GM20000 (cell line): ENCODE results near the gene SFTA2.
A peak's percentile ranks its signal among the peaks of the same experiment; 100 is the strongest.

Experiments
- DNase-seq: peaks from one replicate; pipeline ENCODE4 v3.0.0; 2012; ENCODE audit warnings: low spot score
- CTCF ChIP-seq: IDR thresholded peaks from 2 replicates; pipeline ENCODE4 v1.5.1; 2012; ENCODE audit warnings: mild to moderate bottlenecking, control low read depth; ENCODE audit errors: extremely low read depth, missing control alignments

Gene SFTA2

GRCh38 chr6:30955367-30956042, 23.5 kb upstream of the SFTA2 start:
- TF ChIP-seq CTCF = no peak
- DNase-seq = peak; percentile 80

DNA sequence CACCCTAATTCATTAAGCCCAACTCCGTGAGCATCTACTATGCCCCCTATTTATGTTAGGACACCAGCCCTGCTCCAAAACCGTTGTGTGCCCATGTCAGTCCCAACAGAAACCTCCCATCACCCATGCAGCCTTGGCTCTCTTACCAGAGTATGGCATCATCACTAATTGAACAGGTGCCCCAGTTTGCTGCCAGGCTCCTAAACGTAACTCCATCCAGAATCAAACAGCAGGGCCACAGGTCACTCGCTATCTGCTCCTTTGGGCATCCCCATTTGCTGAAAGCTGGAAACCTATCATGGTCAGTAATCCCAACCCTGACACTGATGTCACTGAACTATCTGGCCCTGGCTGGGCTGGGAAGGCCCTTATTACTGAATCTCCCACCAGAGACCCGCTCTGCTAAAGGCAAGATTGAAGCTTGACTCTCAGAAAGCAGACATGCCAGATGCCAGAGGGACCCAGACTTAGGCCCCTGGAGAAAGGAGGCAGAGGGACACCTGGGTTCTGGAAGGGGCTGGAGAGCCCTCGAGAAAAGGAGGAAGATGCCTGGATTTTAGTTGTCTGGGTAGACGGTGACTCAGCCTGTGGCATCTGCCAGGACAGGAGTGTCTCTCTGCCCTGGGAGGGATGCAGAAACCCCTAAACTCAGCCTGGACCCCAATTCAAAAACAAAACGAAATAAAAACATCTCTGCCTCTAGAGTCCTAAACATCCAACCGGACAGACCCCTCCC, 22.8 kb upstream of the SFTA2 start:
- no peak for DNase-seq
- TF ChIP-seq CTCF = no peak

- DNase-seq = peak; percentile 38
- no peak for TF ChIP-seq CTCF
These were observed 20.0 kb upstream of the SFTA2 start for GRCh38 chr6:30951907-30952469.

- no peak for DNase-seq
- no peak for TF ChIP-seq CTCF
These were observed 16.8 kb upstream of the SFTA2 start for GRCh38 chr6:30948811-30949210.

GRCh38 chr6:30947231-30947630, 15.3 kb upstream of the SFTA2 start:
- DNase-seq = no peak
- no peak for TF ChIP-seq CTCF

DNA sequence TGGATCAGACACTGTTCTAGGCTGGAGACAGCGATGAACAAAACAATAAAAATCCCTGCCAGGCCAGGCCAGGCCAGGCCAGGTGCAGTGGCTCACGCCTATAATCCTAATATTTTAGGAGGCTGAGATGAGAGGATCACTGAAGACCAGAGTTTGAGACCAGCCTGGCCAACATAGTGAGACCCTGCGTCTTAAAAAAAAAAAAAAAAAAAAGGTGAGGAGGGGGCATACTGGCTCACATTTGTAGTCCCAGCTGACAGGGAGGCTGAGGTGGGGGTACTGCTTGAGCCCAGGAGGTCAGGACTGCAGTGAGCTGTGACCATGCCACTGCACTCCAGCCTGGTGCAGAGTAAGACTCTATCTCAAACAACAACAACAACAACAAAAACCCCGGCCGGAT, 13.3 kb upstream of the SFTA2 start:
- no peak for TF ChIP-seq CTCF

GRCh38 chr6:30944051-30944450, 12.1 kb upstream of the SFTA2 start:
- TF ChIP-seq CTCF = no peak
- no peak for DNase-seq

More for the DNA sequence above, 13.3 kb upstream of the SFTA2 start:
- DNase-seq = no peak
